Measurements from ENCODE around the gene COL5A3. TPM values are rescaled to one million over a fixed set of nuclear protein-coding genes. Genes with fewer than 3 reads are reported as not detected.

The COL5A3 gene
- polyA plus RNA-seq, 1 donor (not counting 4 experiments of a cell fraction or from before 2014, with no cell fraction given) = 0.43 TPM

GRCh38 chr19:10021863-10022262 lies 11.6 kb upstream of the COL5A3 start:
- Histone ChIP-seq H3K4me3 (ENCODE audit: control insufficient read depth in 2 of 3, extremely low read depth in 1 of 3, insufficient read depth in 2 of 3, low read depth in 1 of 3, low read length in 3 of 3) (no peak overlapping the region), H2AFZ (ENCODE audit: control insufficient read depth, low read length) (no peak overlapping the region), H3K79me2 (ENCODE audit: control insufficient read depth, insufficient read depth, low read length) (no peaks in the 10 kb centered on the region), H3K36me3 (ENCODE audit: control insufficient read depth in 2 of 2, extremely low read depth in 1 of 2, insufficient read depth in 2 of 2, low read length in 2 of 2) (no peaks in the 10 kb centered on the region), H3K9me1 (ENCODE audit: control insufficient read depth, extremely low read depth, insufficient read depth, low read length) (no peaks in the 10 kb centered on the region), H3K4me2 (ENCODE audit: control insufficient read depth, extremely low read depth, insufficient read depth, low read depth, low read length) (no peak overlapping the region), H3K9me3 (ENCODE audit: control insufficient read depth, low read depth, low read length) (no peaks in the 10 kb centered on the region), H3K9ac (ENCODE audit: control insufficient read depth, extremely low read depth, insufficient read depth, low read length) (no peak overlapping the region), H4K20me1 (ENCODE audit: control insufficient read depth, extremely low read depth, insufficient read depth, low read length) (no peaks in the 10 kb centered on the region), H3K27me3 (ENCODE audit: control insufficient read depth, extremely low read depth, insufficient read depth, low read length) (no peaks in the 10 kb centered on the region), H3K4me1 (ENCODE audit: control insufficient read depth, extremely low read depth, insufficient read depth, low read length) (peaks cover 7% of the 10 kb centered on the region), H3K27ac (ENCODE audit: control insufficient read depth, insufficient read depth, low read length) (no peak overlapping the region)
- TF ChIP-seq EZH2 (IDR thresholded peaks at IDR 0.05; ENCODE audit: low read length) = no peak
- TF ChIP-seq CTCF (optimal IDR thresholded peaks at IDR 0.05 in 1 of 3, IDR thresholded peaks at IDR 0.05 in 1 of 3, conservative IDR thresholded peaks at IDR 0.05 in 1 of 3; ENCODE audit: extremely low read depth in 1 of 3, insufficient read depth in 2 of 3, low read length in 3 of 3) = no peak
- DNase-seq (ENCODE audit: low read depth, low spot score) (no peak), FAIRE-seq (no peak)
- dilution Hi-C loops (cut with MboI; ENCODE audit: extremely low pct_ligation_motif_present, low sequenced_read_pairs) = no loop called here

- Histone ChIP-seq H3K4me3 (ENCODE audit: control insufficient read depth in 2 of 3, extremely low read depth in 1 of 3, insufficient read depth in 2 of 3, low read depth in 1 of 3, low read length in 3 of 3) (no peak overlapping the region), H2AFZ (ENCODE audit: control insufficient read depth, low read length) (no peak overlapping the region), H3K9ac (ENCODE audit: control insufficient read depth, extremely low read depth, insufficient read depth, low read length) (no peak overlapping the region), H3K9me1 (ENCODE audit: control insufficient read depth, extremely low read depth, insufficient read depth, low read length) (no peaks in the 10 kb centered on the region), H3K4me1 (ENCODE audit: control insufficient read depth, extremely low read depth, insufficient read depth, low read length) (peaks cover 5% of the 10 kb centered on the region), H3K9me3 (ENCODE audit: control insufficient read depth, low read depth, low read length) (no peaks in the 10 kb centered on the region), H3K27ac (ENCODE audit: control insufficient read depth, insufficient read depth, low read length) (no peak overlapping the region), H3K36me3 (ENCODE audit: control insufficient read depth in 2 of 2, extremely low read depth in 1 of 2, insufficient read depth in 2 of 2, low read length in 2 of 2) (no peaks in the 10 kb centered on the region), H3K79me2 (ENCODE audit: control insufficient read depth, insufficient read depth, low read length) (no peaks in the 10 kb centered on the region), H4K20me1 (ENCODE audit: control insufficient read depth, extremely low read depth, insufficient read depth, low read length) (no peaks in the 10 kb centered on the region), H3K27me3 (ENCODE audit: control insufficient read depth, extremely low read depth, insufficient read depth, low read length) (no peaks in the 10 kb centered on the region), H3K4me2 (ENCODE audit: control insufficient read depth, extremely low read depth, insufficient read depth, low read depth, low read length) (no peak overlapping the region)
- DNase-seq (ENCODE audit: low read depth, low spot score) = no peak
- dilution Hi-C loops (cut with MboI; ENCODE audit: extremely low pct_ligation_motif_present, low sequenced_read_pairs) = no loop called here
- no peak for TF ChIP-seq EZH2 (IDR thresholded peaks at IDR 0.05; ENCODE audit: low read length)
- no peak for TF ChIP-seq CTCF (optimal IDR thresholded peaks at IDR 0.05 in 1 of 3, IDR thresholded peaks at IDR 0.05 in 1 of 3, conservative IDR thresholded peaks at IDR 0.05 in 1 of 3; ENCODE audit: extremely low read depth in 1 of 3, insufficient read depth in 2 of 3, low read length in 3 of 3)
- no peak for FAIRE-seq
These were observed 11.1 kb upstream of the COL5A3 start for GRCh38 chr19:10021446-10021845.
